IMR-90 (cell line): ENCODE data around the gene VOPP1.

Experiments used
- BHLHE40 ChIP-seq: fragments of 150-350 bp; IDR thresholded peaks from 2 replicates; pipeline ENCODE4 v1.6.1; 2016; ENCODE audit warnings: mild to moderate bottlenecking, low read depth, low read length
- CEBPB ChIP-seq: IDR thresholded peaks from 2 replicates; pipeline ENCODE4 v1.6.1; 2012; ENCODE audit warnings: low read depth, low read length, improper control_type of control experiment
- MAFK ChIP-seq: IDR thresholded peaks from 2 replicates; pipeline ENCODE4 v1.6.1; 2012; ENCODE audit warnings: low read depth, low read length, improper control_type of control experiment
- MXI1 ChIP-seq: IDR thresholded peaks from 2 replicates; pipeline ENCODE4 v1.6.1; 2012; ENCODE audit warnings: low read depth, mild to moderate bottlenecking, low read length, moderate library complexity, borderline replicate concordance
- POLR2A ChIP-seq: IDR thresholded peaks from 2 replicates; pipeline ENCODE4 v1.6.1; 2012; ENCODE audit warnings: mild to moderate bottlenecking, low read depth, low read length
- TF ChIP-seq, protein P1 (sequence below): conservative IDR thresholded peaks from 2 replicates; pipeline ENCODE4 v1.5.1; 2012; ENCODE audit warnings: mild to moderate bottlenecking, low read depth, low read length, improper control_type of control experiment
- TF ChIP-seq, protein P2 (sequence below): fragments of 150-350 bp; IDR thresholded peaks from 2 replicates; pipeline ENCODE4 v1.6.1; 2017; ENCODE audit warnings: mild to moderate bottlenecking, antibody characterized with exemption, low read length, low read depth

DNA sequence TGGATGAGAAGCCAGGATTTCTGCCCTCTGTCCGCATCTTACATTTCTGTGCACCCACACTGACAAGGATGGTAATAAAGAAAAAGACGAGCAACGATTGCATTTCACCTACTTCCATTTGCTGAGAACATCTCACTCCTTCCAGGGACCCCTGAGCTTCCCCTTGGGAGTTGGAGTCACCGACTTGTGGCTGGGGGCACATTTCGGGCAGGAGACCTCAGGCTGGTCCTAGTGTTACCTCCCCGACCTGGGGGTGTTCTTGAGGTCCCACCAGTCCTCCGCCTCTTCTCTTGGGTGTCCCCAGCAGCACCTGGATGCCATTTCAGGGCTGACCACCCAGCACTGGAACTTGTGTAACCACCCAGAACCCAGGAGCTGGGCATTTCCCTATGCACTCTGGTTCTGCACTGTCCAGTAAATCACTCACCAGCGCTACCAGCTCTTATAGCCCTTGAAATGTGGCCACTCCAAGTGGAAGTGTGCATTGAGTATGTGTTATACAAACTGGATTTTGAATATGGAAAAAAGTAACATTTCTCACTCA, 122.2 kb downstream of the VOPP1 start:
- TF ChIP-seq, protein P1, sequence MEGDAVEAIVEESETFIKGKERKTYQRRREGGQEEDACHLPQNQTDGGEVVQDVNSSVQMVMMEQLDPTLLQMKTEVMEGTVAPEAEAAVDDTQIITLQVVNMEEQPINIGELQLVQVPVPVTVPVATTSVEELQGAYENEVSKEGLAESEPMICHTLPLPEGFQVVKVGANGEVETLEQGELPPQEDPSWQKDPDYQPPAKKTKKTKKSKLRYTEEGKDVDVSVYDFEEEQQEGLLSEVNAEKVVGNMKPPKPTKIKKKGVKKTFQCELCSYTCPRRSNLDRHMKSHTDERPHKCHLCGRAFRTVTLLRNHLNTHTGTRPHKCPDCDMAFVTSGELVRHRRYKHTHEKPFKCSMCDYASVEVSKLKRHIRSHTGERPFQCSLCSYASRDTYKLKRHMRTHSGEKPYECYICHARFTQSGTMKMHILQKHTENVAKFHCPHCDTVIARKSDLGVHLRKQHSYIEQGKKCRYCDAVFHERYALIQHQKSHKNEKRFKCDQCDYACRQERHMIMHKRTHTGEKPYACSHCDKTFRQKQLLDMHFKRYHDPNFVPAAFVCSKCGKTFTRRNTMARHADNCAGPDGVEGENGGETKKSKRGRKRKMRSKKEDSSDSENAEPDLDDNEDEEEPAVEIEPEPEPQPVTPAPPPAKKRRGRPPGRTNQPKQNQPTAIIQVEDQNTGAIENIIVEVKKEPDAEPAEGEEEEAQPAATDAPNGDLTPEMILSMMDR: no peak
- TF ChIP-seq BHLHE40 (no peak), CEBPB (no peak), MXI1 (no peak), MAFK (no peak), POLR2A (no peak)
- TF ChIP-seq, protein P2, sequence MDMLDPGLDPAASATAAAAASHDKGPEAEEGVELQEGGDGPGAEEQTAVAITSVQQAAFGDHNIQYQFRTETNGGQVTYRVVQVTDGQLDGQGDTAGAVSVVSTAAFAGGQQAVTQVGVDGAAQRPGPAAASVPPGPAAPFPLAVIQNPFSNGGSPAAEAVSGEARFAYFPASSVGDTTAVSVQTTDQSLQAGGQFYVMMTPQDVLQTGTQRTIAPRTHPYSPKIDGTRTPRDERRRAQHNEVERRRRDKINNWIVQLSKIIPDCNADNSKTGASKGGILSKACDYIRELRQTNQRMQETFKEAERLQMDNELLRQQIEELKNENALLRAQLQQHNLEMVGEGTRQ: no peak
